GM12874 (cell line): ENCODE data around the gene TBXAS1.

Experiments
- CTCF ChIP-seq: IDR thresholded peaks from 2 replicates; pipeline ENCODE4 v1.5.1; 2011; ENCODE audit warnings: low read depth, mild to moderate bottlenecking, control low read depth, low read length, moderate library complexity; ENCODE audit not compliant: insufficient read depth

The TBXAS1 gene

GRCh38 chr7:140049339-140050024 lies 220.4 kb downstream of the TBXAS1 start:
- TF ChIP-seq CTCF, result no peak

- TF ChIP-seq CTCF, result no peak
Measured at GRCh38 chr7:140050100-140050499, 221.0 kb downstream of the TBXAS1 start.

GRCh38 chr7:140051820-140052219 lies 222.8 kb downstream of the TBXAS1 start:
- no peak for TF ChIP-seq CTCF

GRCh38 chr7:140053812-140054539 lies 224.9 kb downstream of the TBXAS1 start:
- TF ChIP-seq CTCF, result no peak

GRCh38 chr7:140054751-140055150 lies 225.7 kb downstream of the TBXAS1 start:
- TF ChIP-seq CTCF, result no peak

GRCh38 chr7:140055833-140056232 lies 226.8 kb downstream of the TBXAS1 start:
- TF ChIP-seq CTCF, result no peak

GRCh38 chr7:140056431-140057142 lies 227.5 kb downstream of the TBXAS1 start:
- no peak for TF ChIP-seq CTCF
